ENCODE results near the gene PTGES2. TPM values are rescaled to one million over a fixed set of nuclear protein-coding genes. Genes with fewer than 3 reads are reported as not detected.

The PTGES2 gene
- total RNA-seq, 6 experiments from 2014 or later, result 68.5 to 82.8 (median 70.6) TPM

DNA sequence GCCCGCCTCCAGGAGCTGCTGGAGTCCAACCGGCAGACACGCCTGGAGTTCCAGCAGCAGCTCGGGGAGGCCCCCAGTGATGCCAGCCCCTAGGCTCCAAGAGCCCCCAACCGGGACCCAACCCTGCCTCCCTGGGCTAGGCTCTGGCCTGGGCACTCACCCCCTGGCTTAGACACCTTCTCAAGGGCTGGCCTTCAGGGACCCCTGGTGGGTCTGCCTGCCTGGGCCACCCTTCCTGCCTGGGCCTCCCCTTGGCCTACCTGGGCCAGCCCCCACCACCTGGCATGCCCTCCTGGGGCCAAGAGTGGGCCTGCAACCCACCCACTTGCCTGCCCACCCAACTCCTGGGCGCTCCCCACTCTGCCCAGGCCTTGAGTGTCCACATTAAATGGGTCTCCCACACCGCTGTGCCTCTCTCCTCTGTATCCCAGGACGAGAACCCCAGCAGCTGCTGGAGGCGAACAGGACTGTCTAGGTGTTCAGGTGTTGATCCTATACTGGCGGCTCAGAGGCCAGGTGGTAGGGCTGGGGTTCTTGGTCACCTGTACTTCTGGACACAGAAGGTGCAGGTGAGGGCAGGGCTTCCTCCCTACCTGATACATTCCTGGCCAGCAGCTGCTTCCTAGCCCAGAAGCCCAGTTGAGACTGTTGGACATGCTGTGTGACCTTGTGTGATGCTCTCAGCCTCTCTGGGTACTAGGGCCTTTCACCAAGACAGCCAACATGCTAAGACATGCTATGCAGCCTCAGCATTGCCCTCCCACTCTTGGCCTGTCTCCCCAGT, 36.2 kb upstream of the PTGES2 start:
- no peak for DNase-seq
- peaks cover 19% of the 10 kb centered on the region for H3K4me1 Mint-ChIP-seq (ENCODE audit: low read depth)
- no peak overlapping the region for H3K27ac Mint-ChIP-seq
- H3K4me3 Mint-ChIP-seq, result no peak overlapping the region
- peaks cover 18% of the 10 kb centered on the region for H3K36me3 Mint-ChIP-seq (ENCODE audit: low read depth)
- TF ChIP-seq, protein P1, sequence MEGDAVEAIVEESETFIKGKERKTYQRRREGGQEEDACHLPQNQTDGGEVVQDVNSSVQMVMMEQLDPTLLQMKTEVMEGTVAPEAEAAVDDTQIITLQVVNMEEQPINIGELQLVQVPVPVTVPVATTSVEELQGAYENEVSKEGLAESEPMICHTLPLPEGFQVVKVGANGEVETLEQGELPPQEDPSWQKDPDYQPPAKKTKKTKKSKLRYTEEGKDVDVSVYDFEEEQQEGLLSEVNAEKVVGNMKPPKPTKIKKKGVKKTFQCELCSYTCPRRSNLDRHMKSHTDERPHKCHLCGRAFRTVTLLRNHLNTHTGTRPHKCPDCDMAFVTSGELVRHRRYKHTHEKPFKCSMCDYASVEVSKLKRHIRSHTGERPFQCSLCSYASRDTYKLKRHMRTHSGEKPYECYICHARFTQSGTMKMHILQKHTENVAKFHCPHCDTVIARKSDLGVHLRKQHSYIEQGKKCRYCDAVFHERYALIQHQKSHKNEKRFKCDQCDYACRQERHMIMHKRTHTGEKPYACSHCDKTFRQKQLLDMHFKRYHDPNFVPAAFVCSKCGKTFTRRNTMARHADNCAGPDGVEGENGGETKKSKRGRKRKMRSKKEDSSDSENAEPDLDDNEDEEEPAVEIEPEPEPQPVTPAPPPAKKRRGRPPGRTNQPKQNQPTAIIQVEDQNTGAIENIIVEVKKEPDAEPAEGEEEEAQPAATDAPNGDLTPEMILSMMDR (IDR thresholded peaks at IDR 0.05), result no peak
- no peaks in the 10 kb centered on the region for H3K9me3 Mint-ChIP-seq
- H3K27me3 Mint-ChIP-seq (ENCODE audit: insufficient read depth), result peaks cover 2% of the 10 kb centered on the region; the same call in 1 of the 2 replicates

DNA sequence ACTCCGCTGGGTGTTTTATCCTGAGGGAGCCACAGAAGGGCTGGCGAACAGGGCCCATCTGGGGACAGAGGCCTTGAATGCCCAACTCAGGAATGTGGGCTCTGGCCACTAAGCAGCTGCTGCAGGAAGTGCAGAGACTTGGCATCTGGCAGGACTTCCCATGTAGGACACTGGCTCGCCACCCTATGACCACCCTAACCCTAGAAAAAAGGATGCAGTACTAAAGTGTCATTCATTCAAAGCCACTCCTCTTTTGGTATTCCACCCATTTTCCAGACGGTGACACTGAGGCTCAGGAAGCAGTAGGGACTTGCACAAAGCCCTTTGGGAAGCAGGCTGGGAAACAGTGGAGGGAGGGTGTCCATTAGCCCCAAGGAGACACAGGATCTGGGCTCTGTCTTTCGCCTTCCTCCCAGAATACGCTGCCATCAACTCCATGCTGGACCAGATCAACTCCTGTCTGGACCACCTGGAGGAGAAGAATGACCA, 35.5 kb upstream of the PTGES2 start:
- Mint-ChIP-seq H3K27me3 (ENCODE audit: insufficient read depth) (peaks cover 2% of the 10 kb centered on the region; the same call in 1 of the 2 replicates), H3K36me3 (ENCODE audit: low read depth) (peaks cover 14% of the 10 kb centered on the region), H3K9me3 (no peaks in the 10 kb centered on the region), H3K27ac (no peak overlapping the region), H3K4me3 (no peak overlapping the region), H3K4me1 (ENCODE audit: low read depth) (peaks cover 15% of the 10 kb centered on the region; the same call in 1 of the 2 replicates)
- TF ChIP-seq, protein P1 (IDR thresholded peaks at IDR 0.05), result no peak
- no peak for DNase-seq

DNA sequence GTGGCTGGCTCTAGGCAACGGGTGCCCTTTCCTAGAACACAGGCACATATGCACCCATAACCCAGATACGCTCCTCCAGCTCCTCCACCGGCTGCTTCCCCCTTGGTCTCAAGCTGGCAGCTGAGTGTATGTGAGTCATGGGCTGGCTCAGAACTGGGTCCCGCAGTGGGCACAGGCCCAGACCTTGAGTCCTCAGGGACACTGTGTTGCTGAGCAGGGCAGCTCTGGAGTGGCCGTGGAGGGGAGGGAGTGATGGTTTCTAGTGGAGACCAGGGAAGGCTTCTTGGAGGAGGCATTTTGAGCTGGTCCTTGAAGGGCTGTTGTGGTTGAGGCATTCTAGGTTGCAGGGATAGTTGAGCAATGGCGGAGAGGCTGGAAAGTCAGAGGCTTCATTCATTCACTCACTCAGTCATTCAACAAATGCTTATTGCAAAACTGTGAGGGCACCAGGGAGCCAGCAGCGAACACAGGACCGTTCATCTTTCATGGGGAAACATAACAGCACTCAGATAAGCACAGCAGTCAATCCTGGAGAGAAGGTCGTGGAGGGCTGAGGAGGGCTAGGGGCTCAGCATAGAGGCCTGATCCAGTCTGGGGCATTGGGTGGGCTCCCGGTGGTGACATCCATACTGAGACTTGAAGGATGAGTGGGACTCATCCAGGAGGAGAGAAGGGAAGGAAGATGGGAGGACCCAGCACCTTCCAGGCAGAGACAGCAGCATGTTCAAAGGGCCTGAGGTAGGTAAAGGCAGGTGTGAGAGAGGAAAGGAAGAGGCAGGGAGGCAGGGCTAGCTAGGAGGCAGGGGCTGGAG, 34.9 kb upstream of the PTGES2 start:
- H3K4me3 Mint-ChIP-seq, result no peak overlapping the region
- peak overlapping the region; percentile 54; the same call in 1 of the 2 replicates for H3K27ac Mint-ChIP-seq

DNA sequence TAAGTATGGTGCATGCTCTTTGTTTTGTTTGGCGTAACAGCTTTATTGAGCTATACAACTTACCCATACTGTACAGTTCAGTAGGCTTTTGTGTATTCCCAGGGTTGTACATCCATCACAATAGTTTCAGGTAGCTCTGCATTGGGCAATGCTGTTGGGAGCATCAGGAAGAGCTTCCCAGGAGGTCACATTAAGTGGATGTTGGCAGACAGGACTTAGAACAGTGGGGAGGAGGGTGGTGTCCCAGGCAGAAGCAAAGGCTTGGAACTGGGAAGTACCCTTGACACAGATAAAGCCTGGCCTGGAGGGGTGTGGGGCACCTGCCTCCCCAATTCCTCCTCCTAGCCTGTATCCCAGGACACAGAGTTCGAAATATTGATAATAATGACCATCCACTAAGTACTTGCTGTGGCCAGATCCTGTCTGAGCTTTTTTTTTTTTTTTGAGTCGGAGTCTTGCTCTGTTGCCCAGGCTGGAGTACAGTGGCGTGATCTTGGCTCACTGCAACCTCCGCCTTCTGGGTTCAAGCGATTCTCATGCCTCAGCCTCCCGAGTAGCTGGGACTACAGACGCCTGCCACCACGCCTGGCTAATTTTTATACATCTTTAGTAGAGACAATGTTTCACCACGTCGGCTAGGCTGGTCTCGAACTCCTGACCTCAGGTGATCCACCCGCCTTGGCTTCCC, 33.8 kb upstream of the PTGES2 start:
- no peaks in the 10 kb centered on the region for H3K27me3 Mint-ChIP-seq (ENCODE audit: insufficient read depth)
- H3K4me1 Mint-ChIP-seq (ENCODE audit: low read depth), result peaks cover 15% of the 10 kb centered on the region; the same call in 1 of the 2 replicates
- no peak for DNase-seq
- H3K4me3 Mint-ChIP-seq, result peak overlapping the region; percentile 80
- no peak overlapping the region for H3K27ac Mint-ChIP-seq
- H3K36me3 Mint-ChIP-seq (ENCODE audit: low read depth), result peaks cover 14% of the 10 kb centered on the region
- no peaks in the 10 kb centered on the region for H3K9me3 Mint-ChIP-seq
- TF ChIP-seq, protein P1 (IDR thresholded peaks at IDR 0.05), result no peak

More for the DNA sequence above, 34.9 kb upstream of the PTGES2 start:
- TF ChIP-seq, protein P1 (IDR thresholded peaks at IDR 0.05), result no peak
- H3K36me3 Mint-ChIP-seq (ENCODE audit: low read depth), result peaks cover 14% of the 10 kb centered on the region
- no peak for DNase-seq
- H3K4me1 Mint-ChIP-seq (ENCODE audit: low read depth), result peaks cover 15% of the 10 kb centered on the region; the same call in 1 of the 2 replicates
- H3K27me3 Mint-ChIP-seq (ENCODE audit: insufficient read depth), result peaks cover 2% of the 10 kb centered on the region; the same call in 1 of the 2 replicates
- H3K9me3 Mint-ChIP-seq, result no peaks in the 10 kb centered on the region

DNA sequence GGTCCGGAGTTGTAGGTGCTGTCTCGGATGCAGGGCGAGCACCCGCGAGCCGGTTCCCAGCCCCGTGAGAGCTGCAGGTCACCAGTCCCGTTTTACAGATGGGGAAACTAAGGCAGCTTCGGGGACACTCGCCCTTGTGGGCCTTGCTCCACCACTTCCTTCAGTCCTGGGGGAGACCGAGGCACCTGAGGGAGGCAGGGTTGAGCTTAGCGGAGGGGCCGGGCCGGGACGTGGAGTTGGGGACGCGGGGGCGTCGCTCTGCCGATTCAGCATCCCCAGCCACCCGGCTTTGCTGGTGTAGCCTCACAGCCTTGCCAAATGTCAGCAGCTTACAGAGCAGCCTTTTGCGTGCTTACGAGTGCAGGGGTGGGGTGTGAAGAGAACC, 33.1 kb upstream of the PTGES2 start:
- DNase-seq, result peak; percentile 8
- Mint-ChIP-seq H3K9me3 (no peaks in the 10 kb centered on the region), H3K36me3 (ENCODE audit: low read depth) (peaks cover 14% of the 10 kb centered on the region), H3K27ac (no peak overlapping the region; the same call in 1 of the 2 replicates), H3K27me3 (ENCODE audit: insufficient read depth) (peaks cover 3% of the 10 kb centered on the region; the same call in 1 of the 2 replicates), H3K4me1 (ENCODE audit: low read depth) (peaks cover 15% of the 10 kb centered on the region; the same call in 1 of the 2 replicates), H3K4me3 (peak overlapping the region; percentile 80)
- TF ChIP-seq, protein P1 (IDR thresholded peaks at IDR 0.05), result no peak
